Neural progenitor cell (in vitro differentiated cells): ENCODE results near the gene MSS51. TPM values are rescaled to one million over a fixed set of nuclear protein-coding genes. Genes with fewer than 3 reads are reported as not detected.

Source experiments
- DNase-seq: peaks from one replicate; pipeline ENCODE4 v3.0.0-alpha.2; 2016; ENCODE audit warnings: low spot score
- H2AFZ ChIP-seq: fragments of 200-600 bp; sonication (generic); replicated peaks from 2 replicates; pipeline ENCODE4 v1.6.1; 2016; ENCODE audit warnings: antibody characterized with exemption
- H3F3A ChIP-seq: fragments of 200-600 bp; sonication (generic); 2 replicates; pipeline ENCODE4 v1.6.1; 2016; ENCODE audit warnings: antibody characterized with exemption, low read depth
- H3K27ac ChIP-seq: fragments of 200-600 bp; sonication (generic); 2 replicates; pipeline ENCODE4 v1.5.1; 2016; ENCODE audit warnings: mild to moderate bottlenecking
- H3K27me3 ChIP-seq: fragments of 200-600 bp; sonication (generic); 2 replicates; pipeline ENCODE4 v1.6.1; 2016; ENCODE audit warnings: mild to moderate bottlenecking, moderate library complexity
- H3K36me3 ChIP-seq: fragments of 200-600 bp; sonication (generic); 2 replicates; pipeline ENCODE4 v1.5.1; 2016
- H3K4me1 ChIP-seq: fragments of 200-600 bp; sonication (generic); 2 replicates; pipeline ENCODE4 v1.6.1; 2016; ENCODE audit warnings: mixed run types
- H3K4me2 ChIP-seq: fragments of 200-600 bp; sonication (generic); 2 replicates; pipeline ENCODE4 v1.6.1; 2016
- H3K4me3 ChIP-seq: fragments of 200-600 bp; sonication (generic); 2 replicates; pipeline ENCODE4 v1.5.1; 2016
- H3K79me2 ChIP-seq: fragments of 200-600 bp; sonication (generic); 2 replicates; pipeline ENCODE4 v1.6.1; 2016; ENCODE audit warnings: low read depth
- H3K9ac ChIP-seq: fragments of 200-600 bp; sonication (generic); 2 replicates; pipeline ENCODE4 v1.6.1; 2016
- H3K9me3 ChIP-seq: fragments of 200-600 bp; sonication (generic); 2 replicates; pipeline ENCODE4 v1.5.1; 2016; ENCODE audit warnings: low read depth
- H4K20me1 ChIP-seq: fragments of 200-600 bp; sonication (generic); 2 replicates; pipeline ENCODE4 v1.6.1; 2016; ENCODE audit warnings: low read depth
- H3K27ac Mint-ChIP-seq: 3 replicates; pipeline ENCODE4 v1.8.0; 2021; ENCODE audit warnings: mixed read lengths
- H3K27me3 Mint-ChIP-seq: 2 replicates; pipeline ENCODE4 v1.8.0; 2022; ENCODE audit warnings: low read depth, mild to moderate bottlenecking, inconsistent platforms, moderate library complexity, mixed read lengths; ENCODE audit not compliant: insufficient read depth
- H3K36me3 Mint-ChIP-seq: 3 replicates; pipeline ENCODE4 v1.8.0; 2021; ENCODE audit warnings: mixed read lengths
- H3K4me1 Mint-ChIP-seq: 3 replicates; pipeline ENCODE4 v1.8.0; 2021; ENCODE audit warnings: mixed read lengths
- H3K4me3 Mint-ChIP-seq: 3 replicates; pipeline ENCODE4 v1.8.0; 2021; ENCODE audit warnings: mild to moderate bottlenecking, moderate library complexity, mixed read lengths
- H3K9me3 Mint-ChIP-seq: 3 replicates; pipeline ENCODE4 v1.8.0; 2020; ENCODE audit warnings: mixed read lengths
- CTCF ChIP-seq: fragments of 200-600 bp; sonication (generic); IDR thresholded peaks from 2 replicates; pipeline ENCODE4 v1.5.1; 2017; ENCODE audit warnings: antibody characterized with exemption, mild to moderate bottlenecking
- EZH2 ChIP-seq: fragments of 200-600 bp; sonication (generic); IDR thresholded peaks from 2 replicates; pipeline ENCODE4 v1.6.1; 2017; ENCODE audit warnings: antibody characterized with exemption, mild to moderate bottlenecking, moderate library complexity
- EZH2phosphoT487 ChIP-seq: fragments of 200-600 bp; sonication (generic); IDR thresholded peaks from 2 replicates; pipeline ENCODE4 v1.6.1; 2017; ENCODE audit warnings: antibody characterized with exemption
- total RNA-seq: library from RNA; depleted of rRNA; stranded (reverse); fragments of >200 nt; gene quantifications from 2 replicates; pipeline ENCODE4 v1.2.3, GENCODE V29; 2015; ENCODE audit warnings: low replicate concordance

The MSS51 gene
- total RNA-seq, 1 donor from 2014 or later = 2.2 TPM

- peaks cover 8% of the 10 kb centered on the region for H4K20me1 ChIP-seq
- Mint-ChIP-seq H3K36me3 (peaks cover 4% of the 10 kb centered on the region), H3K4me1 (no peaks in the 10 kb centered on the region)
These were observed 27.8 kb downstream of the MSS51 start for GRCh38 chr10:73405556-73405955.

DNA sequence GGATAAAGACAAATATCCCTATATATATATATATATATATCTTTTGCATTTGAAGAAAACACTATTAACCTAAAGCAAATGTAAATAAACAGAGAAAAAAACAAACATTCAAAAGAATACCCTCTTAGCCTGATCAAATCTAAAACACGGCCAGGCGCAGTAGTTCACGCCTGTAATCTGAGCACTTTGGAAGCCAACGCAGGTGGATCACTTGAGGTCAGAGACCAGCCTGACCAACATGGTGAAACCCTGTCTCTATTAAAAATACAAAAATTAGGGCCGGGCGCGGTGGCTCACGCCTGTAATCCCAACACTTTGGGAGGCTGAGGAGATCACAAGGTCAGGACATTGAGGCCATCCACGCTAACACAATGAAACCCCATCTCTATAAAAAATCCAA lies 28.7 kb downstream of the MSS51 start:
- H3K36me3 Mint-ChIP-seq = peaks cover 2% of the 10 kb centered on the region
- no peaks in the 10 kb centered on the region for H3K9me3 Mint-ChIP-seq
- no peaks in the 10 kb centered on the region for H3K4me1 ChIP-seq
- H3K27ac ChIP-seq = no peak overlapping the region
- no peak for DNase-seq
- H3K27ac Mint-ChIP-seq = no peak overlapping the region
- H3K9ac ChIP-seq = no peak overlapping the region
- H3K4me1 Mint-ChIP-seq = no peaks in the 10 kb centered on the region
- H3K27me3 Mint-ChIP-seq = peaks cover 2% of the 10 kb centered on the region
- H3K4me2 ChIP-seq = no peak overlapping the region
- H2AFZ ChIP-seq = no peak overlapping the region
- no peaks in the 10 kb centered on the region for H3F3A ChIP-seq
- H4K20me1 ChIP-seq = peaks cover 8% of the 10 kb centered on the region
- H3K4me3 ChIP-seq = no peak overlapping the region
- no peaks in the 10 kb centered on the region for H3K9me3 ChIP-seq
- H3K4me3 Mint-ChIP-seq = no peak overlapping the region
- TF ChIP-seq EZH2phosphoT487 = no peak
- no peak for TF ChIP-seq CTCF
- no peak for TF ChIP-seq EZH2
- H3K79me2 ChIP-seq = peaks cover 90% of the 10 kb centered on the region
- no peaks in the 10 kb centered on the region for H3K27me3 ChIP-seq
- no peaks in the 10 kb centered on the region for H3K36me3 ChIP-seq

More at GRCh38 chr10:73405556-73405955, 27.8 kb downstream of the MSS51 start:
- H2AFZ ChIP-seq = no peak overlapping the region
- no peaks in the 10 kb centered on the region for H3K9me3 Mint-ChIP-seq
- no peak for DNase-seq
- H3K9me3 ChIP-seq = no peaks in the 10 kb centered on the region
- no peak overlapping the region for H3K9ac ChIP-seq
- no peaks in the 10 kb centered on the region for H3F3A ChIP-seq
- no peaks in the 10 kb centered on the region for H3K27me3 ChIP-seq
- H3K27me3 Mint-ChIP-seq = no peaks in the 10 kb centered on the region
- TF ChIP-seq EZH2phosphoT487 = no peak
- no peak for TF ChIP-seq CTCF
- no peak for TF ChIP-seq EZH2
- no peak overlapping the region for H3K4me3 ChIP-seq
- no peak overlapping the region for H3K27ac Mint-ChIP-seq
- H3K27ac ChIP-seq = no peak overlapping the region
- H3K4me2 ChIP-seq = no peak overlapping the region
- H3K36me3 ChIP-seq = no peaks in the 10 kb centered on the region
- no peak overlapping the region for H3K4me3 Mint-ChIP-seq
- no peaks in the 10 kb centered on the region for H3K4me1 ChIP-seq
- H3K79me2 ChIP-seq = peaks cover 98% of the 10 kb centered on the region

DNA sequence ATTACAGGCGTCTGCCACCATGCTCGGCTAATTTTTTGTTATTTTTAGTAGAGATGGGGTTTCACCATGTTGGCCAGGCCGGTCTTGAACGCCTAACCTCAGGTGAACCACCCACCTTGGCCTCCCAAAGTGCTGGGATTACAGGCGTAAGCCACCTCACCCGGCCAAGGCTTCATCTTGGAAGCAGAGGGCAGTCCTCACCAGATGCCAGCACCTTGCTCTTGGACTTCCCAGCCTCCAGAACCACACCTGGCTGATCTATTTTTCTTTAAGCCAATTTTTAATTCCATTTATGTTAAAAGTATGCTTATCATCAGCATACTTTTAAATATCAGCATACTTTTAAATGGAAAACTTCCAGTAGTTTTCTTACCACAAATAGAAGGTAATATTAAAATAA lies 31.7 kb downstream of the MSS51 start:
- H3K4me1 Mint-ChIP-seq = no peaks in the 10 kb centered on the region
- Histone ChIP-seq H3K4me1 (no peaks in the 10 kb centered on the region), H2AFZ (no peak overlapping the region), H3F3A (no peaks in the 10 kb centered on the region), H3K4me3 (no peak overlapping the region), H3K79me2 (peaks cover 60% of the 10 kb centered on the region), H3K4me2 (no peak overlapping the region), H3K27ac (no peak overlapping the region), H3K36me3 (no peaks in the 10 kb centered on the region), H3K27me3 (no peaks in the 10 kb centered on the region), H3K9ac (no peak overlapping the region), H3K9me3 (no peaks in the 10 kb centered on the region), H4K20me1 (no peaks in the 10 kb centered on the region)
- no peaks in the 10 kb centered on the region for H3K9me3 Mint-ChIP-seq
- TF ChIP-seq EZH2 (no peak), CTCF (no peak), EZH2phosphoT487 (no peak)
- no peak overlapping the region for H3K4me3 Mint-ChIP-seq
- no peak overlapping the region for H3K27ac Mint-ChIP-seq
- peaks cover 2% of the 10 kb centered on the region for H3K36me3 Mint-ChIP-seq
- DNase-seq = no peak
- H3K27me3 Mint-ChIP-seq = peaks cover 2% of the 10 kb centered on the region
